BLaER1 (cell line): ENCODE measurements around the gene CDK5.
A peak's percentile ranks its signal among the peaks of the same experiment; 100 is the strongest.

Experiments used
- H3K27ac ChIP-seq: shearing (Covaris generic); formaldehyde crosslinking; 2 replicates; pipeline ENCODE4 v1.8.1; 2022
- H3K27me3 ChIP-seq: shearing (Covaris generic); formaldehyde crosslinking; 2 replicates; pipeline ENCODE4 v1.8.1; 2022
- H3K36me3 ChIP-seq: shearing (Covaris generic); formaldehyde crosslinking; 2 replicates; pipeline ENCODE4 v1.8.1; 2022
- H3K4me1 ChIP-seq: shearing (Covaris generic); formaldehyde crosslinking; 2 replicates; pipeline ENCODE4 v1.8.1; 2022
- H3K4me2 ChIP-seq: shearing (Covaris generic); formaldehyde crosslinking; 2 replicates; pipeline ENCODE4 v1.8.1; 2022
- H3K4me3 ChIP-seq: shearing (Covaris generic); formaldehyde crosslinking; 2 replicates; pipeline ENCODE4 v1.8.1; 2022
- H3K9ac ChIP-seq: shearing (Covaris generic); formaldehyde crosslinking; 2 replicates; pipeline ENCODE4 v1.8.1; 2022
- H3K9me3 ChIP-seq: shearing (Covaris generic); formaldehyde crosslinking; 2 replicates; pipeline ENCODE4 v1.8.1; 2022
- H4K20me1 ChIP-seq: shearing (Covaris generic); formaldehyde crosslinking; 2 replicates; pipeline ENCODE4 v1.8.1; 2022
- Cebpa-rat ChIP-seq: shearing (Covaris generic); IDR thresholded peaks from 2 replicates; pipeline ENCODE4 v1.8.1; 2022

The CDK5 gene

GRCh38 chr7:151008143-151008510, 49.6 kb downstream of the CDK5 start:
- H3K9ac ChIP-seq = peak overlapping the region; percentile 77; the same call in 1 of the 2 replicates

GRCh38 chr7:151007469-151007898, 50.2 kb downstream of the CDK5 start:
- no peaks in the 10 kb centered on the region for H3K9me3 ChIP-seq
- H3K36me3 ChIP-seq = no peaks in the 10 kb centered on the region
- peak overlapping the region; percentile 90 for H3K27ac ChIP-seq
- H3K27me3 ChIP-seq = no peaks in the 10 kb centered on the region
- H3K4me2 ChIP-seq = peak overlapping the region; percentile 99
- no peaks in the 10 kb centered on the region for H4K20me1 ChIP-seq
- peak overlapping the region; percentile 58 for H3K4me3 ChIP-seq
- peaks cover 78% of the 10 kb centered on the region for H3K4me1 ChIP-seq
- H3K9ac ChIP-seq = peak overlapping the region; percentile 77
- no peak for TF ChIP-seq Cebpa-rat

More at GRCh38 chr7:151008143-151008510, 49.6 kb downstream of the CDK5 start:
- no peaks in the 10 kb centered on the region for H3K36me3 ChIP-seq
- H3K4me1 ChIP-seq = peaks cover 85% of the 10 kb centered on the region
- H3K27me3 ChIP-seq = no peaks in the 10 kb centered on the region
- peak overlapping the region; percentile 90 for H3K27ac ChIP-seq
- peak overlapping the region; percentile 99 for H3K4me2 ChIP-seq
- TF ChIP-seq Cebpa-rat = no peak
- no peaks in the 10 kb centered on the region for H3K9me3 ChIP-seq
- H4K20me1 ChIP-seq = no peaks in the 10 kb centered on the region
- H3K4me3 ChIP-seq = peak overlapping the region; percentile 58

DNA sequence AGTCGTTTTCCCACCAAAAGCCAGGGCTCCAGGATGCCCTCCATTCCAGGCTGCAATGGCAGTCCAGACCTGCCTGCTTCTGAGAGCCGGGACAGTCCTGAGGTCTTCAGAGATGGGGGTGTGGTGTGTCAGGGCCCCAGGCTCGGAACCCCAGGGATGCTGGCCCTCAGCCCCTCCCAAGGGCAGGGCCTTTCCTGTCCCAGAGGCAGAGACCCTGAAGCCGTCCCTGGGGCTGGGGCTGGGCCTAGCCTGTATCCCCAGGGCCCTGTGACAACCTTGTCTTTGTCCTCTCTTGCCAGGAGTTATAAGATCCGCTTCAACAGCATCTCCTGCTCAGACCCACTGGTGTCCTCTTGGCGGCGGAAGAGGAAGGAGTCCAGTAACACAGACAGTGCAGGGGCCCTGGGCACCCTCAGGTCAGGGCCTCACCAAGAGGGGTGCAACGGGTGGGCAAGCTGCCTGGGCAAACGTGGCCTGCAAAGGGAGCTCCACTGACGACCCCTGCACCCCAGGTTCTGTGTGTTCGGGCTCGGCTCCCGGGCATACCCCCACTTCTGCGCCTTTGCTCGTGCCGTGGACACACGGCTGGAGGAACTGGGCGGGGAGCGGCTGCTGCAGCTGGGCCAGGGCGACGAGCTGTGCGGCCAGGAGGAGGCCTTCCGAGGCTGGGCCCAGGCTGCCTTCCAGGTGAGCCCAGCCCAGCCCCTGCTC, 51.0 kb downstream of the CDK5 start:
- peaks cover 4% of the 10 kb centered on the region; the same call in 1 of the 2 replicates for H3K36me3 ChIP-seq
- no peaks in the 10 kb centered on the region for H3K9me3 ChIP-seq
- no peaks in the 10 kb centered on the region for H3K27me3 ChIP-seq
- no peaks in the 10 kb centered on the region for H4K20me1 ChIP-seq
- peak overlapping the region; percentile 99 for H3K4me2 ChIP-seq
- H3K27ac ChIP-seq = peak overlapping the region; percentile 90
- H3K4me1 ChIP-seq = peaks cover 71% of the 10 kb centered on the region
- peak overlapping the region; percentile 58 for H3K4me3 ChIP-seq
- peak overlapping the region; percentile 77 for H3K9ac ChIP-seq
- no peak for TF ChIP-seq Cebpa-rat

DNA sequence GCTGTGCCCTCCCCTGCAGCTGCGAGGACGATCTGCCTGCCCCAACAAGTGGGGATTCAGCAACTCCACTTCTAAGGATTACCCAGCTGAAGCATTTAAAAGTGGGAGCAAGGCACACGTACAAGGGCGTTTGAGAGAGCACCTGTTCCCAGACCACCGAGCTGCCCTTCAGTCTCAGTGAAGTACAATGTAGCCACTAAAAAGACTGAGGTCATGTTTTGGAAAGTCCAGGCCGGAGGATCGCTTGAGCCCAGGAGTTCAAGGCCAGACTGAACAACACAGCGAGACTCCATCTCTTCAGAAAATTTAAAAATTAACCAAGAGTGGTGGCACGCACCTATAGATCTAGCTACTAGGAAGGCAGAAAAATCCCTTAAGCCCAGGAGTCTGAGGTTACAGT, 52.1 kb downstream of the CDK5 start:
- Histone ChIP-seq H3K4me3 (no peak overlapping the region), H3K9ac (no peak overlapping the region; the same call in 1 of the 2 replicates), H3K4me2 (peak overlapping the region; percentile 99), H3K36me3 (peaks cover 16% of the 10 kb centered on the region), H3K4me1 (peaks cover 68% of the 10 kb centered on the region), H4K20me1 (no peaks in the 10 kb centered on the region), H3K9me3 (no peaks in the 10 kb centered on the region), H3K27ac (peak overlapping the region; percentile 46; the same call in 1 of the 2 replicates), H3K27me3 (no peaks in the 10 kb centered on the region)
- no peak for TF ChIP-seq Cebpa-rat
